Hepatocyte (in vitro differentiated cells): ENCODE results near the gene ST8SIA5. TPM values are rescaled to one million over a fixed set of nuclear protein-coding genes. Genes with fewer than 3 reads are reported as not detected.

Source experiments
- DNase-seq: peaks from one replicate; pipeline ENCODE4 v3.0.0-alpha.2; 2016; ENCODE audit warnings: low spot score
- H2AFZ ChIP-seq: fragments of 200-600 bp; sonication (generic); 2 replicates; pipeline ENCODE4 v1.6.0; 2016; ENCODE audit warnings: antibody characterized with exemption, mild to moderate bottlenecking
- H3K27ac ChIP-seq: fragments of 200-600 bp; sonication (generic); 2 replicates; pipeline ENCODE4 v1.5.1; 2016; ENCODE audit warnings: mild to moderate bottlenecking
- H3K27me3 ChIP-seq: fragments of 200-600 bp; sonication (generic); 2 replicates; pipeline ENCODE4 v1.6.1; 2016
- H3K36me3 ChIP-seq: fragments of 200-600 bp; sonication (generic); replicated peaks from 2 replicates; pipeline ENCODE4 v1.5.1; 2016; ENCODE audit warnings: low read depth; ENCODE audit not compliant: insufficient read depth
- H3K4me1 ChIP-seq: fragments of 200-600 bp; sonication (generic); 2 replicates; pipeline ENCODE4 v1.5.1; 2016; ENCODE audit warnings: mild to moderate bottlenecking, moderate library complexity; ENCODE audit not compliant: insufficient read depth
- H3K4me2 ChIP-seq: fragments of 200-600 bp; sonication (generic); 2 replicates; pipeline ENCODE4 v1.6.0; 2016
- H3K4me3 ChIP-seq: fragments of 200-600 bp; sonication (generic); 2 replicates; pipeline ENCODE4 v1.5.1; 2016; ENCODE audit warnings: mild to moderate bottlenecking
- H3K79me2 ChIP-seq: fragments of 200-600 bp; sonication (generic); 2 replicates; pipeline ENCODE4 v1.6.0; 2017; ENCODE audit warnings: mild to moderate bottlenecking
- H3K9me2 ChIP-seq: fragments of 200-600 bp; sonication (generic); replicated peaks from 2 replicates; pipeline ENCODE4 v1.6.0; 2017; ENCODE audit warnings: mild to moderate bottlenecking; ENCODE audit not compliant: insufficient read depth
- H3K9me3 ChIP-seq: fragments of 200-600 bp; sonication (generic); 2 replicates; pipeline ENCODE4 v1.5.1; 2016; ENCODE audit warnings: low read depth, mild to moderate bottlenecking
- H4K20me1 ChIP-seq: fragments of 200-600 bp; sonication (generic); 2 replicates; pipeline ENCODE4 v1.6.0; 2016; ENCODE audit warnings: mild to moderate bottlenecking; ENCODE audit not compliant: insufficient read depth, poor library complexity, severe bottlenecking
- EZH2 ChIP-seq: fragments of 200-600 bp; sonication (generic); IDR thresholded peaks from 2 replicates; pipeline ENCODE4 v1.6.1; 2016; ENCODE audit warnings: antibody characterized with exemption, mild to moderate bottlenecking, borderline replicate concordance
- EZH2phosphoT487 ChIP-seq: fragments of 200-600 bp; sonication (generic); IDR thresholded peaks from one replicate; pipeline ENCODE4 v1.6.1; 2018; ENCODE audit warnings: antibody characterized with exemption, mild to moderate bottlenecking, low read depth, moderate library complexity; ENCODE audit not compliant: unreplicated experiment, severe bottlenecking
- WGBS: methylation state at CpG from one replicate; pipeline ENCODE4 v1.1.6; 2016; ENCODE audit warnings: low lambda C conversion rate; ENCODE audit errors: missing lambda C conversion rate; 5-methylcytosine and 5-hydroxymethylcytosine counted together
- polyA plus RNA-seq: library from polyadenylated mRNA; unstranded; fragments of >200 nt; fragmentation: Nextera tagmentation; extraction: Ambion mirVana; gene quantifications from 2 replicates; pipeline ENCODE4 v1.2.1, GENCODE V29; 2016
- total RNA-seq: library from RNA; depleted of rRNA; stranded (reverse); fragments of >200 nt; gene quantifications from 2 replicates; pipeline ENCODE4 v1.2.3, GENCODE V29; 2014
- TF ChIP-seq, protein P1 (sequence below): fragments of 200-600 bp; sonication (generic); IDR thresholded peaks from 2 replicates; pipeline ENCODE4 v1.5.1; 2016; ENCODE audit warnings: antibody characterized with exemption, mild to moderate bottlenecking; ENCODE audit not compliant: poor library complexity

ST8SIA5 gene
- total and polyA plus RNA-seq, 2 experiments from 2014 or later, result 0.76 TPM; not detected in 1

DNA sequence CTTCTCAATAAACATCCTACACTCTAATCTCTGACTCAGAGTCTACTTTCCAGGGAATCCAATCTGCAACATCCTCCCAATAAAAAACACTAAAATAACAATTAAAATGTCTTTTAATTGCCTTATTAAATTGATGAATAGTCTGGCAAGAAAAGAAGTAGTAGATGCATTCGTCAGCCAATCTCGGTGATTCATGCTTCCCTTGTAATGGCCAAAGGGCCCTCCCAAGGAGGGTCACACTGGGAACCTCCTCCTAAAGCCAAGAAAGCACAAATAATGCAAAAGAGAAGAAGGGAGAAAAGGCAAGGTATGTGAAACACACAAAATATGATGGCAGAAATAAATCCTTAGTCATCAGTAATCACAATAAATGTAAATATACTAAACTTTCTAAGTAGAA is 16.8 kb downstream of the ST8SIA5 start:
- 90% methylated on average over 2 of the region's 2 CpGs for WGBS
- H4K20me1 ChIP-seq, result no peaks in the 10 kb centered on the region
- H3K4me2 ChIP-seq, result no peak overlapping the region
- no peaks in the 10 kb centered on the region for H3K36me3 ChIP-seq
- H3K9me2 ChIP-seq, result no peaks in the 10 kb centered on the region
- H3K79me2 ChIP-seq, result no peaks in the 10 kb centered on the region
- no peak overlapping the region for H2AFZ ChIP-seq
- H3K4me1 ChIP-seq, result no peaks in the 10 kb centered on the region
- H3K27ac ChIP-seq, result no peak overlapping the region
- no peak for DNase-seq
- no peaks in the 10 kb centered on the region for H3K27me3 ChIP-seq
- no peak for TF ChIP-seq EZH2
- TF ChIP-seq, protein P1, sequence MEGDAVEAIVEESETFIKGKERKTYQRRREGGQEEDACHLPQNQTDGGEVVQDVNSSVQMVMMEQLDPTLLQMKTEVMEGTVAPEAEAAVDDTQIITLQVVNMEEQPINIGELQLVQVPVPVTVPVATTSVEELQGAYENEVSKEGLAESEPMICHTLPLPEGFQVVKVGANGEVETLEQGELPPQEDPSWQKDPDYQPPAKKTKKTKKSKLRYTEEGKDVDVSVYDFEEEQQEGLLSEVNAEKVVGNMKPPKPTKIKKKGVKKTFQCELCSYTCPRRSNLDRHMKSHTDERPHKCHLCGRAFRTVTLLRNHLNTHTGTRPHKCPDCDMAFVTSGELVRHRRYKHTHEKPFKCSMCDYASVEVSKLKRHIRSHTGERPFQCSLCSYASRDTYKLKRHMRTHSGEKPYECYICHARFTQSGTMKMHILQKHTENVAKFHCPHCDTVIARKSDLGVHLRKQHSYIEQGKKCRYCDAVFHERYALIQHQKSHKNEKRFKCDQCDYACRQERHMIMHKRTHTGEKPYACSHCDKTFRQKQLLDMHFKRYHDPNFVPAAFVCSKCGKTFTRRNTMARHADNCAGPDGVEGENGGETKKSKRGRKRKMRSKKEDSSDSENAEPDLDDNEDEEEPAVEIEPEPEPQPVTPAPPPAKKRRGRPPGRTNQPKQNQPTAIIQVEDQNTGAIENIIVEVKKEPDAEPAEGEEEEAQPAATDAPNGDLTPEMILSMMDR, result no peak
- no peak for TF ChIP-seq EZH2phosphoT487
- H3K9me3 ChIP-seq, result no peaks in the 10 kb centered on the region
- H3K4me3 ChIP-seq, result no peak overlapping the region

DNA sequence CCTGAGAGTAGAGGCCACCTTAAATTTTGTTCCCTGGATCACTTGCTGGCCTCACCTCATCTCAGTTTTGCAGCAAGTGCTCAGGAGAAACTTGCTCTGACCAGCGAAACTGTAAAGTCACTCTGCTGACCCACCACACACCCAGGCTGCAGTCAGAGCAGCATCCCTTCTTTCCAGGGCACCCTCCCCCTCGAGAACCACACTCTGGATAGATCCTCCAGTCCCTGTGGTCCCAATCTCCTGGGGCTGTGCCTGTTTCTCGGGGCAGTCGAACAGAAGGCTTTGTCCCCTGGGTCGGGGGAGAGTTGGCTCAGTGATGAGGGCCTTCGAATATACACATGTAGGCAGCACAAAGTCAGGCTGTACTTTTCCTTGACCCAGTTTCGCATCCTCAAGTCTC is 18.4 kb downstream of the ST8SIA5 start:
- Histone ChIP-seq H3K27me3 (no peaks in the 10 kb centered on the region), H3K9me2 (no peaks in the 10 kb centered on the region), H3K9me3 (no peaks in the 10 kb centered on the region), H3K36me3 (no peaks in the 10 kb centered on the region), H3K4me1 (no peaks in the 10 kb centered on the region), H3K79me2 (no peaks in the 10 kb centered on the region), H3K27ac (no peak overlapping the region), H3K4me3 (no peak overlapping the region), H2AFZ (no peak overlapping the region), H4K20me1 (no peaks in the 10 kb centered on the region), H3K4me2 (no peak overlapping the region)
- no peak for DNase-seq
- TF ChIP-seq EZH2, result no peak
- TF ChIP-seq, protein P1, result no peak
- no peak for TF ChIP-seq EZH2phosphoT487
- 83% methylated on average over 7 of the region's 7 CpGs for WGBS

DNA sequence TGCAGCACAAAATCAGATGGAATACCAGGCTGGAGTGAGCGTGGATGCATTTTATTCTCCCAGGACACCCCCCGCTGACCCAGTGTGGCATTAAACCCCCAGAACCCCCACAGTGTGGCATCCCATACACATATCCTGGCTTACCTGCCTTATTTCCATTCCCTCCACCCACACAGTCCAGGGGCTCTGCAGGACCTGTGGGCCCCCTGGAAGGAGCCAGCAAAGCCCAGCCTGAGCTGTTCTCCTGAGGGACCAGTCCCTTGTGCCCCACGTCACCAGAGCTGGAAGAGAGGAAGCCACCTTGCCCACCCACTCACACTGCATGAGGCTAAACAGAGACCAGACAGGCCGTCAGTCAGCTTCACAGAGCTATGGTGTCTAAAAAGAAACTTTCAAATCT is 20.1 kb downstream of the ST8SIA5 start:
- H4K20me1 ChIP-seq, result no peaks in the 10 kb centered on the region
- no peak overlapping the region for H2AFZ ChIP-seq
- 86% methylated on average over 4 of the region's 4 CpGs for WGBS
- TF ChIP-seq EZH2 (no peak), EZH2phosphoT487 (no peak)
- TF ChIP-seq, protein P1, result no peak
- no peak overlapping the region for H3K4me2 ChIP-seq
- no peak for DNase-seq
- no peaks in the 10 kb centered on the region for H3K9me2 ChIP-seq
- no peak overlapping the region for H3K27ac ChIP-seq
- no peaks in the 10 kb centered on the region for H3K9me3 ChIP-seq
- no peaks in the 10 kb centered on the region for H3K79me2 ChIP-seq
- no peaks in the 10 kb centered on the region for H3K27me3 ChIP-seq
- no peaks in the 10 kb centered on the region for H3K4me1 ChIP-seq
- no peak overlapping the region for H3K4me3 ChIP-seq
- H3K36me3 ChIP-seq, result no peaks in the 10 kb centered on the region

DNA sequence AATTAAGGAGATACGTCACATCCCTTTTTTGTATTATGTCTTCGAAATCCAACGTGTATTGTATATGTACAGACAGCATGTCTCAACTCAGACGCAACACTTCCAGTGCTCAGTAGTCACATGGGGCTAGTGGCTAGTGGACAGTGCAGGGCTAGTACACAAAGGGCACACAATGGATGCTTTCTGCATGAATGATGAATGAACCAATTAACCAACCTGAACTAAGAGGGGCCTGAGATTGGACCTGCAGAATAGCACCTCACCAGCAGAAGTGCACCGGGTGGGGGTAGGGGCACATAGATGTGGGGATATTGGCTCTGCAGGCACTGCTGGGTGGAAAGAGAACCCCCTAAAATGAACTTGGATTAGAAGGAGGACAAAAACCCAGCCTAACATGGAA is 20.7 kb downstream of the ST8SIA5 start:
- Histone ChIP-seq H3K27me3 (no peaks in the 10 kb centered on the region), H3K9me3 (no peaks in the 10 kb centered on the region), H3K4me2 (no peak overlapping the region), H3K9me2 (no peaks in the 10 kb centered on the region), H3K4me1 (no peaks in the 10 kb centered on the region), H3K27ac (no peak overlapping the region), H4K20me1 (no peaks in the 10 kb centered on the region), H2AFZ (no peak overlapping the region), H3K4me3 (no peak overlapping the region), H3K79me2 (no peaks in the 10 kb centered on the region), H3K36me3 (no peaks in the 10 kb centered on the region)
- no peak for DNase-seq
- 72% methylated on average over 5 of the region's 5 CpGs for WGBS
- TF ChIP-seq EZH2phosphoT487, result no peak
- no peak for TF ChIP-seq EZH2
- TF ChIP-seq, protein P1, result no peak
